A549 (cell line): ENCODE data around the gene TRIM26.

Experiments used
- CEBPB ChIP-seq, 2 experiments: fragments of >200 bp in 1 of 2; sonication (Bioruptor Twin) in 1 of 2; formaldehyde crosslinking in 1 of 2; IDR thresholded peaks; 2 replicates each; pipeline ENCODE4 v1.6.1; 2012 to 2016
- MAFK ChIP-seq: fragments of 450-650 bp; IDR thresholded peaks from 2 replicates; pipeline ENCODE4 v1.6.1; 2014; ENCODE audit not compliant: partially characterized antibody
- TP53 ChIP-seq: fragments of 250-450 bp; sonication (Bioruptor Pico); IDR thresholded peaks from 2 replicates; pipeline ENCODE4 v1.5.0; 2021; ENCODE audit warnings: mild to moderate bottlenecking, moderate library complexity
- TF ChIP-seq, protein P1 (sequence below): fragments of >200 bp; sonication (Bioruptor Twin); formaldehyde crosslinking; IDR thresholded peaks from 3 replicates; pipeline ENCODE4 v1.5.1; 2016

DNA sequence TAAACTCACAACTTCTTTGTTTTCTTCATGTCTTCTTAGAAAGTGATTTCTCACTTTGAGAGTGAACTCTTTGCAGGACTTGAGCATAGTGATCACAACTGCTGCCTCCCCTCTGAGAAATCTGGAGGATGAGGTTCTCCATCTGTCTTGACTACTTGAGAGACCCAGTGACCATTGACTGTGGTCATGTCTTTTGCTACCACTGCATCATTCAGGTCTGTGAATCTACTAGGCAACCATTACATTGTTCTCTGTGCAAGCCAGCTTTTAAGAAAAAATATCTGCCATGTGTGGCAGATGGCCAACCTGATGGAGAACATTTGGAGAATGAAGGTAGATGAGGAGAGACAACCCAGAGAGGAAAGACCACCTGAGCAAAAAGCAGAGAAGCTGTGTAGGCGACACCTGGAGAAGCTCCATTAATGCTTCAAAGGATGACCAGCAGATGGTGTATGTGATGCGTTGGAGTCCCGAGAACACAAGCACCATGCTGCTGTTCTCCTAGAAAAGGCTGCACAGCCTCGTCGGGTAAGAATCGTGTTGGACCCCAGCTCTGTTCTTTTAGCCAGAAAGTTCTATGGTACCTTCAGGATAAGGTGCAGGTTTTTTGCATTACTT, 25.1 kb upstream of the TRIM26 start:
- no peak for TF ChIP-seq CEBPB (IDR thresholded peaks at IDR 0.05)
- TF ChIP-seq, protein P1, sequence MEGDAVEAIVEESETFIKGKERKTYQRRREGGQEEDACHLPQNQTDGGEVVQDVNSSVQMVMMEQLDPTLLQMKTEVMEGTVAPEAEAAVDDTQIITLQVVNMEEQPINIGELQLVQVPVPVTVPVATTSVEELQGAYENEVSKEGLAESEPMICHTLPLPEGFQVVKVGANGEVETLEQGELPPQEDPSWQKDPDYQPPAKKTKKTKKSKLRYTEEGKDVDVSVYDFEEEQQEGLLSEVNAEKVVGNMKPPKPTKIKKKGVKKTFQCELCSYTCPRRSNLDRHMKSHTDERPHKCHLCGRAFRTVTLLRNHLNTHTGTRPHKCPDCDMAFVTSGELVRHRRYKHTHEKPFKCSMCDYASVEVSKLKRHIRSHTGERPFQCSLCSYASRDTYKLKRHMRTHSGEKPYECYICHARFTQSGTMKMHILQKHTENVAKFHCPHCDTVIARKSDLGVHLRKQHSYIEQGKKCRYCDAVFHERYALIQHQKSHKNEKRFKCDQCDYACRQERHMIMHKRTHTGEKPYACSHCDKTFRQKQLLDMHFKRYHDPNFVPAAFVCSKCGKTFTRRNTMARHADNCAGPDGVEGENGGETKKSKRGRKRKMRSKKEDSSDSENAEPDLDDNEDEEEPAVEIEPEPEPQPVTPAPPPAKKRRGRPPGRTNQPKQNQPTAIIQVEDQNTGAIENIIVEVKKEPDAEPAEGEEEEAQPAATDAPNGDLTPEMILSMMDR: peak; percentile 52
- no peak for TF ChIP-seq MAFK
- TF ChIP-seq TP53: no peak
